AG08396 (cell line): ENCODE measurements around the gene LTBP2.
A peak's percentile ranks its signal among the peaks of the same experiment; 100 is the strongest.

Experiments used
- DNase-seq: peaks from one replicate; pipeline ENCODE4 v3.0.0; 2012; ENCODE audit warnings: low spot score, mixed read lengths

LTBP2 gene

DNA sequence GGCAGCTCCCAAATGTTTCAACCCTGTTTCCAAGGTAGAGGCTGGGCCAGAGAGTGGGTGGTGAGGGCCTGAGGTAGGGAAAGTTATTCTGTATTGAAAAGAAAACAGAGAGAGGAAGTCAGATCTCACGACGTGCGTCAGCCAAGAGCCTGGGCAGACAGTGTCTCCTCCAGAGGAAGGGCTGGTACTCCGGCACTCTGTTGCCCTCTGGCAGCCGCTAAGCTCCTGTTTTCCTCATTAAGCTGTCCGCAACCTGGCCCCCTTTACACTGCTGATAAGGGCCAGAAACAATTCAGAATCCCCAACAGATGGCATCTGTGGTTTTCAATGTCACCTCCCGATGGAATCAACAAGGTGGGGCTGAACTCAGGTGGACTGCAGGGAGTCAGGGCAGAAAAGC lies 26.0 kb upstream of the LTBP2 start:
- DNase-seq: no peak

DNA sequence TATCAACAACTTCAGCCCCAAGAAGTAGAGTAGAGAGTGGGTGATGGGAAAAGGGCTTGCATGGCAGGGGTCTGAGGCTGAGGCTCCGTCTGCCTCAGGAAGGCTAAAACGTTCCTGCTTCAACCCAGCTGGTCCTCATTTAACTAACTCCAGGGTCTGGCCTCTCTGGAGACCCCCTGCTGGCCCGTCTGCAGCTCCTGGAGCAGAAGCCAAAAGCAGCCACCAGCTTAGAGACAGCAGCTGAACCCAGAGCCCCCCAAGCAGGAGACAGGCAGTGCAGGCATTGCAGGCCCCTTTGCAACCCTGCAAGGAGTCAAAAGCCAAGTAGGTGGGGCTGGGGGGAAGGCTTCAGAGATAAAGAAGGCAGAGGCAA lies 25.1 kb upstream of the LTBP2 start:
- no peak for DNase-seq

DNA sequence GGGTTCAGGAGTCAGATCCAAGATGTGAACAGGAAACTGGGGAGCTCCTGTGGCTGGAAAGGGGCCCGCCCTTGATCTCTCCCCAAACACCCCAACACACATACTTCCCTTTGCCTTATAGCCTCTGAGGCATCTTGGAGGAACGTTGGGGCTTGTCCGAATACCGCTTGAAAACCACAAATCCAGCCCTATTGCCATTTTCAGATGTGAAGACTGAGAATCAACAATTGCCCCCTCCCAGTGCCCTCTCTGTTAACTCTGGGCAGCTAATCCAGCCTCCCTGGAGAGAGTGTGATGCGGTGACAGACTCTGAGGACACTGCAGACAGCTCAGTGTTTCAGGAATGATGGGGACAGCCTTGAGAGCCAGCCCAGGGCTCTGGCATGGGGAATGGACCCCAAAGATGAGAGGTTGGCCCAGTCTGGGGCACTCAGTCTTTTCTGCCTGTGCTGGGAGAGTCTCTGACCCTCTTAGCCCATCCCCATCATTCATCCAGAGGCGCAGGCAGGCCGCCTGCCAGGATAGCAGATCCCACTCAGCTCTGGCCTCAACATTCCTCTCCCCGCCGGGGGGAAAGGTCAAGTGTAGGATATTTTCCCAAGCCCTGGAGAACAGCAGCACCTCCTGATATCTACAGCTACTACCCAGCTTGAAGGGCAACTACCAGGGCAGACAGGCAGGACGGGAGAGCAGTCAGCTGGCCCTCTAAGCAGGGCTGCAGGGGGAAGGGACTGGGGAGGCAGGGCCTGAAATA lies 24.6 kb upstream of the LTBP2 start:
- no peak for DNase-seq

DNA sequence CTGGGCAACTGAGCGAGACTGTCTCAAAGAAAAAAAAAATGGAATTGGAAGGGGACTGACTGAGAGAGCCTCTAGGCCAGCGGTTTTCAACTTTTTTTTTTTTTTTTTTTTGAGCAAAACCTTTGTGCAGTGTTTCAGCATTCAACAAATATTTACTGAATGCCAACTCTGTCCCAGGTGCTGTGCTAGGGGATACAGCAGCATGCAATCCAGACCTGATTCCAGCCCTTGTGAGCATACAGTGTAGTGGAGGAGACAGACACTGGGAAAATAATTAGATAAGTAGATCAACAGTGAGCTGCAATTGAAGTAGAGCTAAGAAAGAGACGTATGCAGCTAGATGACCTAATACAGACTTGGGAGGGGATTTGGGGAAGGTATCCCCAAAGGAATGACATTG lies 23.8 kb upstream of the LTBP2 start:
- DNase-seq: no peak

DNA sequence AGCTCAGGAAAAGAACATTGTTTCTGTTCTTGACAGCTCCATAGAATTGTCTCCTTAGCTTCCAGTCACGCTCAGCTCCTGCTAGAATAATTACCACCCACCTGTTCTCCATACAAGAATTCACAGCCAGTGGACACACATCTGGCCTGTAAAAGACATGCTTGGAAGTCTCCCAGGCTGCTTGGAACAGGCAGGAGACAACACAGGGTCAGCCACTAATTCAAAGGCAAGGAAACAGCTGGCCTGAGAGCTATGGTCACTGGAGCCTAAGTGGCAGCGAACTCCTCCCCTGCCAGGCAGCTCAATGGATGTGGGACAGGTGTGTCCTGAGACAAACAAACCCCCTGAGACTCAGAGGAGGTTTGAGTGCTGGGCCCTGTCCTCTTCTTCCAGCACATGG lies 22.9 kb upstream of the LTBP2 start:
- DNase-seq: no peak

DNA sequence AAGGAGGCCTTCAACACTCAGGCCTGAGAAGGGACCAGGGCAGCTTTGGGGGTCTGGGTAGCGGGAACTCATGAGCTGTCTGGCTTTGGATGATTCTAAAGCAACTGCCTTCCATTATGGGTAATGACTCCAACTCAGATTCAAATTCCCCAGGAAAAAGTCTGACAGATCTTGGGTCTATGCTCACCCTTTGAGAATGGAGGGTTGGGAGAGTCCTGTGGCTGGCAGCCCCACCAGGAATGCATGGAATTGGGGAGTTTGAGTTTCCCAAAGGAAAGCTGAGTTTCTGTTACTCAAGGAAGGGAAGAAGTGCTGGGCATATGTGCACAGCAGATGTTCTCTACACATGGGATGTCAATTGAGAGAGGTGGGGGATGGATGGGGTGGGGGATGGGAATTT lies 22.4 kb upstream of the LTBP2 start:
- no peak for DNase-seq

DNA sequence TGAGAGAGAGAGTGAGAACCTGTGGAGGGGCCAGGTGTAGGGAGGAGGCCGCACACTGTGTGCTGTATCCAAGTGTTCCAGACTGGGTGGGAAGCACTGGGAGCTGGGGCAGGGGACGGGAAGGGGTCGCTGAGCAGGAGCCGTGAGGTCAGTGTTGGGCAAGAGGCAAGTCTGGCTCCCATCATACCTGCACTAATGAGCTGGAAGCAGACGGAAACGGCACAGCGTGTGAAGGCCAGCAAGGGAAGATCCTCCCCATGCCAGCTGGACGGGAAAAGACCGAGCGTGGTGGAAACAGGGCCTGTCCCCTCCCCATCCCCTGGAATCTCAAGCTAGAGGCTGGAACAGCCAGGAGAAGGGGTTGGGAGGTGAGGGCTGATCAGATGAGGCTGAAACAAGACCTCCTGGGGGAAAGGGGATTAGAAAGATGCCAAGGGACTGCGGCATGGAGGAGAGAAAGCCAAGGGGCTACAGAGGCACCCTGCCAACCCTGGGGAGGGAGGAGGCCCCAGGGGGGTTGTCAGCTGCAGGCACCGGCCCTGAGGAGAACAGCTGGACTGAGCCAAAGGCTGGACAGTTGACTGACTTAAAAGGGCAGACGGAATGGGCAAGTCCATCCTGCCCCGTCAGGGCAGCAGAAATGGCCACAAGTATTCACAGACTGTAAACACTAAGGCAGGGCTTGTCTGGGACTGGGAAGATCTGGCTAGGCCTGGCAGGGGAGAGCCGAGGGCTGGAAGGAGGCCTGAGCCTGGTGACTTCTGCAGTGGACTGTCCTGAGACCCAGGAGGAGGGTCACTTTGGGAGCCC lies 19.0 kb upstream of the LTBP2 start:
- peak; percentile 68 for DNase-seq

DNA sequence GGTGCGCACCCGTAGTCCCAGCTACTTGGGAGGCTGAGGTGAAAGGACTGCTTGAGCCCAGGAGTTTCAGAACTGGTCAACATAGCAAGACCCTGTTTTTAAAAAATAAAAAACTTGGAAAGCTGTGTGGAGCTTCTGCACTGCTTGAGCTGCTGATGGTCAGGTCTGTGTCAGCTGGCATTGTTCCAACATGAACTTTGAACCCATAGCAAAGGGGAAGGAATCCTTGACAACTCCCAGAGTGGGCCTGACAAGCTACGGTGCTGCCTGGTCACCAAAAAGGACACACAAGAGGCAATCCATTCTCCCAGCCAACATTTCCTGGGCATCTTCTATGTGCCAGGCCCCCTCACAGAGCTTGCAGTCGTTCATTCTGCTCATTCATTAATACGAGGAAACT lies 16.4 kb upstream of the LTBP2 start:
- no peak for DNase-seq

DNA sequence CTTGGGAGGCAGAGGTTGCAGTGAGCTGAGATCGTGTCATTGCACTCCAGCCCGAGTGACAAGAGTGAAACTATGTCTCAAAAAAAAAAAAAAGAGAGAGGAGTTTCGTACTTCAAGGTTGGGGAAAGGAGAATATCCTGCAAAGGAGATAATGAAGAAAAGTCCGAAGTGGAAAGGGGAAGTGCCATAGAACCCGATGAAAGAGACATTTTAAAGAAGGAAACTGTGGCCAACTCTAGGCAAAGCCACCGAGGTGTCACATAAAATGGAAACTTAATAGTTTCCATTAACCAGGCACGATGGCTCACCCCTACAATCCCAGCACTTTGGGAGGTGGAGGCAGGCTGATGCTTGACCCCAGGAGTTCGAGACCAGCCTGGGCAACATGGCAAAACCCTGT lies 15.0 kb upstream of the LTBP2 start:
- DNase-seq: no peak

DNA sequence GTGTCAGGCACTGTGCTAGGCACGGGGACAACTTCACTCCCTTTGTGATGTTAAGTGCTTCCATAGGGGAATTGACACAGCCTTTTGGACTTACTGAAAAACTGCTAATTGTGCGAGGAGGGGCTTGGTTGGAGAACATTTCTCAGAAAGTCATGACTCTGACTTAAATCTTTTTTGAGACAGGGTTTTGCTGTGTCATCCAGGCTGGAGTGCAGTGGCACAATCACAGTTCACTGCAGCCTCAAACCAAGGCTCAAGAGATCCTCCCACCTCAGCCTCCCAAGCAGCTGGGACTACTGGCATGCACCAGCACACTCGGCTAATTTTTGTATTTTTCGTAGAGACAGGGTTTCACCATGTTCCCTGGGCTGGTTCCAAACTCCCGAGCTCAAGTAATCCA lies 10.2 kb upstream of the LTBP2 start:
- DNase-seq: no peak

DNA sequence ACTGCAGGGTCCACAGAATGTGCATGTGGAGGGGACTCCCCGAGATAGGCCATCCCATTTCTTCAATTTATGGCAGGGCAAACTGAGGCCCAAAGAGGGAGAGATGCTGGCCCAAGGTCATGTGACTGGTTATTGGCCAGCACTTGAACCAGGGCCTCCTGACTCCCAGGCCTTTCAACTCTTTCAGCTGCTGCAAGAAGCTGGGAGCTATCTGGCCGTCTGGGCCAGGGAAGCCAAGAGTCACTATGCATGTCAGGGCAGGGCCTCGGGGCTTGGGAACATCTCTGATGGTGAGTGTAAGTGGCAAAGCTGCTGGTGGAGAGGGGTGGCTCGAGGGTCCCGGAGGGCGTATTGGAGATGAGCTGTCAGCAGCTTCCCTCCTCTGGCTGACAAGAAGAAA lies 9.5 kb upstream of the LTBP2 start:
- DNase-seq: no peak

DNA sequence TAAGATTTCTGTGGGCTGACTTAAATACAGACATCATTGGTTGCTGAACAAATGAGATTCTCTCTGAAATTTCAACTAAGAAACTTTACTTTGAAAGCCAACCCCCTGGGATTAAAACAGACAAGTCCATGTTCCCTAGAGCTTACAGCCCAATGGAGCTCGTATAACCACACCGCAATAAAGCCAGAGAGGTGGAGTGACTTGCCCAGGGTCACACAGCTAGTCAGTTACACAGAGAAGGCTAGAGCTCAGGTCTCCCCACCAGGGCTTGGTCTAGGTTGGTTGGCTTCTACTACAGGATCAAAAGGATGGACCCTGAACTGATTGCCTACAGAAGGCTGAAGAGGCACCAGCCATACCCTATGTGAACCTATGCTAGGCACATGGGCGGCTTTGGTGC lies 8.9 kb upstream of the LTBP2 start:
- DNase-seq: no peak

DNA sequence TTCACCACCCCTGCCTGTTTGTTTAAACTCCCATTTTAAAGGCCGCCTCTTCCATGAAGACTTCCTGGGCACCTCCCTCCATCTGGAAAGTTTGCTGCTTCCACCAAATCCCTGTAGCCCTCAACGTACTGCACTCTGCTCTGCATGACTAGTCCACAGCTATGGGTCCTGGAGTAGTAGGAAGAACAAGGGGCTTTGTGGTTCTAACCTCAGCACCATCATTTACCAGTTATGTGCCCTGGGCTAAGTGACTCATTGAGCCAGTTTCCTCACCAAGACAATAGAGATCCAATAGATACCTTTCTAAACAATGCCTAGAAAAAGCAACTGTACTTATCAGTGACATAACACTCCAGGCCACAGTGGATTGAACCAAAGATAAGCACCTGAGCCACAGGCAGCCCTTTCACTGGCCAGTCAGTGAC lies 8.5 kb upstream of the LTBP2 start:
- DNase-seq: no peak

DNA sequence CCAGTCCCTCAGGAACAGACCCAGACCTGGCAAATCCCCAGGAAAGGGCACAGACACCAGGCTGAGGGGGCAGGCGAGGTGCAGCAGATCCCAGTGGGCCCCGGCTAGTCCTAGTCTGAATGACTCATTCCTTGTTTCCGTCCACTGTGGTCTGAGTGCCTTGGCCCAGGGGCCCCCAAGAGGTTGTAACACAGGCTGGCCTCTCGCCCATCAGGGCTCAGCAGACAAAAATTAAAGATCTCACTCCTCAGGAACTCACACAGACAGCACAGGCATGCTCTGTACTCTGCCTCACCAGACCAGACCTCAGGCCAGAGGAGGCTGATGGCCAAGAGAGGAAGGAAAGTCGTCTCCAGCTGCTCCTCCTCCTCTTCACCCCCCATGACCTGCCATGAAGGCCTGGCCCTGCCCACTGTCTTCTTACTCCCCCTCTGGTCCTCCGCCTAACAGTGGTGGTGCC lies 7.7 kb upstream of the LTBP2 start:
- peak; percentile 89 for DNase-seq

DNA sequence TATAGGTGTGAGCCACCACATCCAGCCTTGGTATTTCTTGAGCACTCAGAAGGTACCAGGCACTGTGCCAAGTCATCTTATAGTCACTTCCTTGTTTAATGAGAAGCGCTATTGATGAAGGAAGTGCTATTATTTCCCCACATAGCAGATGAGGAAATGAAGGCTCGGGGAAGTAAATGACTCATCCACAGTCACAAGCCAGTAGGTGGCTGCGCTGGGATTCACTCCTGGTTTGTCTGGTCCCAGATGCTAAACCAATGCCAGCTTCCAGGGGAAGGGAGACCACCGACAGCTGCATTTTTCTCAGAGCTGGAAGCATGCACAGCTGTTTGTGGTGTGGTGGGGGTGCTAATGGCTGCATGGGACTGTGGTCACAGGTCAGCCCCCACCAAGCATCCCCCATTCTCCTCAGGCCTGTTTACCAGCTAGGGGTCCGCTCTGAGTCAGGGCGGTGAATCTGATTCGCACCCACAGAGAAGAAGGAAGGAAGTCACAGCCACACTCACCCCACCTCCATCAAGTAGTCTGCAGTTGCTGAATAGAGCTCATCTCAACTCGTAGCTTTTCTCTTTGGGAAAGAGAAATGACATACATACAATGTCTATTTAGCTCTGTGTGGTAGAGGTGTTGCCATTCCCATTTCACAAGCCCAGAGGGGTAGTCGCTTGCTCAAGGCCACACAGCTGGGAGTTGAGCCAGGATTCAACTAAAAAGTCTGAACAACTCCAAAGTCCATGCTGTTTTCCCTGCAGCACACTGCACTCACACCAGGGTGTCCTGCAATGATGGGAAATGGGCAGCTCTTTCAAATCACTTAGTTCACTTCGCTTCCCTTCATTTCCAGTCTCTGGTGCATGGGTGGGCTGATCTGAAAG lies 6.3 kb upstream of the LTBP2 start:
- DNase-seq: no peak

DNA sequence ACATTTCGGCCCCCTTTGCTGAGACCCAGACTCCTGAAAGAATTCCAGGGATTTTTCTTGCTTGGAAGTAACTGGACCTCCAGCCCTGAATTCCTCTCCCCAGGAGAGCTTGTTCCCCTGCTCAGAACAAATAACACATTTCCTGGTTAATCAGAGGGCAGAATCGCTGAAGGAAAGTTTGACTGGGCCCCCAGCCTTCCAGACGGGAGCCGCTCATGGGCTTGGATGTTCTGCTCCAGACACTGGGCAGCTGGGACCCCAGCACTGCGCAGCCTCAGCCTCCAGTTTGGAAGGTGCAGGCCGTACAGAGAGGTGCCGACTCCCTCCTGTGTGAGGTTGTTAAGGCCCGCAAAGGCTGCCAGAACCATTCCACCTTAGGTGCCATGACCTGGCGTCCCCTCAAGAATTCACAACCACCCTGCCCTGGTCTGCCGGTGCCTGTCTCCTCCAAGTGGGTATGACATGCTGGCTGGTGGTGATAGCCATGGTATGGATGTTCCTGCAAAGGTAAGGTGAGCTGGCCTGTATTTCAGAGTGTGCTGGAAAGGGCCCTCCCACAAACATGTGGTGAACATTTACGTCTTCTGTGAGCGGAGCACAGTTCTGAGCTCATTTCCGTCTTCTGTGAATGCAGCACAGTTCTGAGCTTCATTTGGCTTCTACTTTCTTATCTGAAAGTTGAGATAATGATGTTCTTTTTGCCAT lies 5.1 kb upstream of the LTBP2 start:
- DNase-seq: no peak

DNA sequence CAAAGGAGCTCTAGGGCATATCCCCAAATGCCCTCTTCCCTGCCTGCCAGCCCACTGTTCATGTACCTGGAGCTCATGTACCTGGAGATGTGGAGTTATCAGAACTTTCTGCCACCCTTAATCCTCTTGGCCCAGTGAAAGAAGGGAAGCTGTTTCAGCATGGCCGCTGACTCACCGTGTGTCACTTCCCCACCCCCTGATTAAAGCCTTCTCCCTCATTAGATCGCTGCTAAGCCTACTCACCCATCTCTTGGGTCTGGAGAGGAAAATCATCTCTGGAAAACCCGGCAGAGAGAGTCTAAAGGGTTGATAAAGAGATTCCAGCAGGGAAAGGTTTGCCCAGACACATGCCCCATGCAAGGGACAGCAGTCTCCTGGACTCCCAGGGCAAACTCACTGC lies 4.5 kb upstream of the LTBP2 start:
- DNase-seq: peak; percentile 61

DNA sequence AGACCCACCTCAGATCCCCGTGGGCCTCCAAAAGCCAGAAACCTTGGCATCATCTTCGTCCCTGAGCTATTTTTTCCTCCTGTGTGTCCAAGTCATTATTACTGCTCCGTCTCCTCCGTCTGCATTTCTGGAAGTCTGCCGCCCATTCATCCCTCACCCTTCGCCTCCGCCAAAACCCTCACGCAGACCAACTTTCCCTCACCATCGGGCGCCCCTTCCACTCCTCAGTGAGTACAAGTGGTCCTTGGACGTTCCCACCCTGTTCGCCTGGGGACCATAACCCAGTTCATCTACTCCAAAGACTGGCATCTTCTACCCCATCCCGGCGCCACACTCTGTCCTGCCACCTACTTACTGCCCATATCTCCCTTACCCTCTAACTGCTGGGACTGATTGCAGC lies 3.7 kb upstream of the LTBP2 start:
- DNase-seq: no peak

DNA sequence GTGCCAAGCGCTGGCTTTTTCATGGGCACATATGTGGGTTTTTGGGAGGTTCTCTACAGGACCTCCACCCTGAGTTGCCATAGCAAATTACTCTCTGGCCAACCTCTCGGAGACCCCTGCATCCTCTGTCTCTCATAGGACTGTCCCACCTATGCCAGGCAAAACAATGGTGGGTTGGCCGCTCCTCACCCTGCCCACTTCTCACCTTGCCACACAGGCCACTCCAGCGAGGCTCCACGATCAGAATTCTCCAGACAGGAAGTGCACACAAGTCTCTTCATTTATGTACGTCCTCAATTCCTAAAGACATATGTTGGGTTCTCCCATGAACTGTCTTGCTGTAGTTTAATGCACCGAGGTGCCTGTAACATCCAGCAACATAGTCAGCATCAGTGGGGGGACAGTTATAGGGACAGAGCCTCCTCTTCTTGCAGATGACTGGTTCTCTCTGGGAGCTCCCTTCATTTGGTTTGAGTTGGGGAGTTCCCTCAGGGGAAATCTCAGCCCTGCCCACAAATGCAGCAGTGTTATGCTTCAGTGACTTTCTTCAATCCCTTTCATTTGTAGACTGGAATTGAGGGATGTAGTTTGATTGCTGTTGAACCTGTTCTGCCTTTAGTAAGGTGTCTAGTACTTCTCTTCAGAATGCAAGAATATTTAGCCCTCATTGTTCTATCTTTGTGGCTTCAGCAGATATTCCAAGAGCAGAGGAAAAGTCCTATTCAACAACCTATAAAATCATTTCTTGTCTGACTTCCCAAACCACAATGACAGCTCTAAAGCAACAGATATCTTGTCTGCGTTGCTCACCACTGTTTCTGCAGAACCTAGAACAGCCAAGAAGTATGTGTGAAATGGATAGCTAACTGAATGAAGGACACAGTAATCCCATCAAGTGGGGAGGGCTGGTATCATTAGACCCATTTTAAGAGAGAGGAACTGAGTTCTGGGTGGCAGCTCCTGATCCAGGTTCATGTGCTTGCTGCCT lies 2.8 kb upstream of the LTBP2 start:
- DNase-seq: no peak

DNA sequence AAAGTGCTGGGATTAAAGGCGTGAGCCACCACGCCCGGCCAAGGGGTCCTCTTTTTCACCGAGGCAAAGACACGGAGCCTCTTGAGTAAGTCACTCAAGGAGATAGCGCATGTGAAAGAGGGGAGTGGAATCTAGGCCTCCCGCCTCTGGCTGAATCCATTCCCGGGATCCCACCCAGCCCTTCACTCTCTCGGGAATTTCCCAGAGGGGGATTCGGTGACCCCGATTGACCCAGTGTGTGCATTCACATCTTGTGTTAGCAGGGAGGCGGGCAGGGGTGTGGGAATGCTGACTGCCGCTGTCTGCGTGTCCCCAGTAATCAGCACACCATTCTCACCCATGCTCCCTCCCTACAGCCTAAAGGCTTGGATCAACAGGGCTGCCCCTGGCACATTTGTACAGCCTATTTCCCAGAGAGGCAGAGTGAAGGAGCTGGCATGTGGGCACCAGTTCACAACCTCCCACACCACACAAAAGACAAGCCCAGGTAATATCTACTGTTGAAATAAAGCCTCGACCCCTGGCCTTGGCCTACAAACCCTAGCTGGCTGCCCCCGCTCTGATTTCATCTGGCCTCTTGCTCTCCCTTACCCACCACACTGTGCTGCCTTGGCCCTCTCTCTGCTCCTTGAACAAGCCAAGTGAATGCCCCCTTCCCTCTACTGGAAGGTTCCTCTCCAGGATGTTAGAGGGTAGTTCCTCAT lies 1.3 kb upstream of the LTBP2 start:
- no peak for DNase-seq
